HG03196 (cell line): ENCODE data around the gene BASP1.
A peak's percentile ranks its signal among the peaks of the same experiment; 100 is the strongest.
"Not testable (repeated sequence)": the region's sequence is repeated elsewhere in the genome, so short reads cannot be mapped to it uniquely, and the experiment has no call there.

ENCODE experiments used
- ATAC-seq: cut with Tn5 transposase; IDR thresholded peaks from one replicate; pipeline ENCODE4 v1.9.1; 2021; ENCODE audit not compliant: unreplicated experiment

Gene BASP1

DNA sequence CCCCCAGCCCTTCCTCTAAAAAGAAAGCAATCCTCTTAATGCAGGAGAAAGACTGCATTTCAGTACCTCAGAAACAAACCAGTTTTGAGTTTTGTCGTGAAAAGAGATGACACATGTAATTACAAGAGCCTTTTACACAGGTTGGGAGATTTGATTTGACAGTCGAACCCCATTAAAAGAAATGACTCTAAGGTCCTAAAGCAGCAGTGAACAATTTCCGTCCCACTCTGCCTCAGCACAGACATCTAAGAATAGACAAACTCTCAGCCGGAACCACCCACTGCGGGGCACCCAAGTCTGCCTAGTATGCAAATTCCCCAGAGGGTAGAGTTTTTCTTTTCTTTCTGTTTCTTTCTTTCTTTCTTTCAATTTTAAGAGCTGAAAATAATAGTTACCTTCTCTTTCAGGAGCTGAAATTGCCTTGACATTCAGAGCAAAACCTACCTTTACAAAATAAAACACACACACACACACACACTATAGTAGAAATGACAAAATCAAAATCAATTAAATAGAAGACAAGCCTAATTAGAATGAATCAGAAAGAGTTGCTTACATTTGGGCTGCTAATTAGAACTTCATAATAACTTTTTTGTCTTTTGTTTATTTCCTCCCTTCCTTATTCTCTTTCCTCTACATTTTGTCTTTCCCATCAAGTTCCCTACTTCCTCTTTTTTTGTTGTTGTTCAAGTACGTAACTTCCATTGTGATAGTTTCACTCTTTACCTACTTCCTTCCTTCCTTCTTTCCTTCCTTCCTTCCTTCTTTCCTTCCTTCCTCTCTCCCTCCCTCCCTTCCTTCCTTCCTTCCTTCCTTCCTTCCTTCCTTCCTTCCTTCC lies 65.1 kb downstream of the BASP1 start:
- peak; percentile 95 for ATAC-seq

DNA sequence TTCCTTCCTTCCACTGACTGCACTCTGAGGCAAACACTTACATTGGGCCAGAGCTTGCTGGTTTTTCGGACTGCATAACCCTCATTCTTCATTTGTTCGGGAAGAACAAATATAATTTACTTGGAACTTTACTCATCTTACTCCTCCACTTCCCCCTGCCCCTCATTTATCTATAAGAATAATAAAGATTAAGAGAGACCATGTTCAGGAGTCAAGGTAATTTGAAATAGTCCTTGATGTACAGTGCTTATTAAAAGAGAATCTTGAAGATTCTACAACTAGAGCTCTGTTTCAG lies 65.6 kb downstream of the BASP1 start:
- ATAC-seq, result no peak

DNA sequence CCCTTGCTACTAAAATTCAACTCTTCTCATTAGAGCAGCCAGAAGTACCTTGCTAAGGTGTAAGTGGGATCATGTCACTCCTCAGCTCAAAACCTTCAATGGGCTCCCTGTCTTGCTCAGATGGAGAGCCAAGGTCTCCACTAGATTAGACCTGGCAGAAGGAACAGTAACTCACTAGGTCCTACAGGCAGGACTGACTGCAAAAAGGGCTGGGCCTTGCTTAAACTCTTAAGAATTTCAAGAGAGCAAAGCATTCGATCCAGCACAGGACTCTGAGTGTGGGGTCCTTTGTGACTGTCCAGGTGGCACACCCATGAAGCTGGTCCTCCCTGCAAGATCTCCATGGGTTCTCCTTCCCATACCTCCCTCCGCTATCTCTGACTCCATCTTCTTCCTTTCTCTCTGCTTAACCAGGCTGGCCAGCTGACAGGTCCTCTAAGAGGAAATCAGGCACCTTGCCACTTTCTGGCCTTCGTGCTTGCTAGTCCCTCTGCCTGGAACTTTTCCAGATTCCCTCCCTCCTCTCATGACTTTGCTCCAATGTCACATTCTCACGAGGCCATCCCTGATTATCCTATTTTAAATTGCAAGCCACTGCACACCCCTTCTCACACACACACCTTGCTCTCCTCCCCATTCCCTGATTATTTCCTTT lies 70.2 kb downstream of the BASP1 start:
- ATAC-seq, result no peak

DNA sequence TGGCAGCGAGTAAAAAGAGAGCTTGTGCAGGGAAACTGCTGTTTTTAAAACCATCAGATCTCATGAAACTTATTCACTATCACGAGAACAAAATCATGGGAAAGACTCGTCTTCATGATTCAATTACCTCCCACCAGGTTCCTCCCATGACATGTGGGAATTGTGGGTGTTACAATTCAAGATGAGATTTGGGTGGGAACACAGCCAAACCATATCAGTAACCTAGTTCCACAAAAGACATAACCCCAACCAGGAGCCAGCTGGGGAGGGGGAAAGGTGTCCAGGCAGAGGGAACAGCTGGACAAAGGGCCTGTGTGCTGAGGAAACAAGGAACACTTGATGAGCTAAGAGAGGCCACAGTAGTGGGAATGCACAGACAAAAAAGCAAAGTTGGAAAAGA lies 71.1 kb downstream of the BASP1 start:
- ATAC-seq, result no peak

DNA sequence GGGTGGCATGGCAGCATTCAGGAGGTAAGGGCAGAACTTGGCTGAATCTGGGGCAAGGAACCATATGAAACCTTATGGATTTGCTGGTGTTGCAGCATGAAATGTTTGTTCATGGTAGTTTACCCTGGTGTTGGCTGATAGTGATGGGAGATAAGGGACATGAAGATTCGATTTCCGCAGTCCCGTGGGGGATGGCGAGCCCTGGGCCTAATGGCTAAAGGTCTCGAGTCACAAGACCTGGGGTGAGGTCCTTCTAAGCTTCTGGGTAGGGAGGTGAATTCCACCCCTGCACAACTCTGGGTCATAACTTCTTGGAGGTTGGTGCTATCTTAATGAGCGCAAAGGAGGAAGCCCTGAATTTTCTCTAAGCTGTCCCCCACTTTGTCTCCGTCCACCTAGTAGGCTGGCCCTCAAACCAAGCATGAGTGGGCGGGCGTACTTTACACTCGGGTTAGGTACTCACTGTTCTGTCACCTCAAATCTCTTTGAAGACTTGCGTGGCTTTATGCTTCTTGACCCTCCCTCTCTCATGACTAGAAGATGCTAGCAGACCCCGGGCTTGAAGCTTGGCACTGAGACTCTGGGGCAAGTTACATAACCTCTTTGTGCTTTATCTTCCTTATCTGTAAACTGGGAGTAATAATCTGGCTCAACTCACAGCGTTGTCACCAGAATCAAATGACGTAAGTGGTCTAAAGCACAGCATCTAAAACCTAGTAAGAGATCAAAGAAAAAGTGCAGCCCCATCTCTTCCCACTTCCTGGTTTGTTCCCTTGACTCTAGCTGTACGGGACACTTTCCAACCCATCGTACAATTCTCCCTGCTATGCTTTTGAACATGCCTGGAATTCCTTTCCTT lies 72.5 kb downstream of the BASP1 start:
- ATAC-seq, result no peak

DNA sequence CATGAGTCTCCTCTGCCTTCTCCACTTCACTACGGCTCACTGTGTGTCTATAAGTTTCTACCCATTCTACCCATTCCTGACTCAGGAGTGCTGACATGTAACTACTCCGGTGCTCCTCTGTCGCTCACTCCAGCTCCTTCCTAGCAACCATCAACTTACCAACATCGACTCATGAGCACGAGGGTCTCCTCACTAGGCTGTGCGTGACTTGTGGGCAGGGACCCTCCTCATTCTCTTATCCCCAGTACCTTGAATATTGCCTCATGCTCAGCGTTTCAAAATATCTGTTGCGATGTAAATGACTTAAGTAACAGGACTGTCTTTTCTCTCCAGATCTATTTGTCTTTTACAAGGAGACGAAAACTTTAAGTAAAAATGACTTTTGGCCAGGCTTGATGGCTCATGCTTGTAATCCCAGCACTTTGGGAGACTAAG lies 73.1 kb downstream of the BASP1 start:
- no peak for ATAC-seq

DNA sequence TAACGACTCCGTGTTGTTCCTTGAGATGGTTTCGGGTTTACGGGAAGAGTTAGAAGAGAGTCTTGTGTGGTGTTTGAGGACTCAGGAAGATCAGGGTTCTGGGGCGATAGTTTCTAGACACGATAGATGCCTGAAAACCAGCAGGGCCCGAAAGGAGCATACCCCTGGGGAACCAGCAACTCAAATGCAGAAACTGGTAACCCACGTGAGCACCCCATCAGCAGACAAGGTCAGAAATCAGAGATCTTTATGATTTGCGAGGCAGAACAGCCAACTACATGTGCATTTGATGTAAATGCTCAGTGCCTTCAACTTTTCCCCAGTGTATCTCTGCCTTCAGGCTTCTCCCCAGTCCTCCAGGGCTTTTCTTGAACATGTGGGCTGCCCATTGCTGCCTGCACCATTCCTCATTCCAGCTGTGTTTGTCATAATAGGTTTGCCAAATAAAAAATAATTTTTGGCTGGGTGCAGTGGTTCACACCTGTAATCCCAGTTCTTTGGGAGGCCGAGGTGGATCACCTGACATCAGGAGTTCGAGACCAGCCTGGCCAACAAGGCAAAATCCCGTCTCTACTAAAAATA lies 75.1 kb downstream of the BASP1 start:
- ATAC-seq, result no peak

DNA sequence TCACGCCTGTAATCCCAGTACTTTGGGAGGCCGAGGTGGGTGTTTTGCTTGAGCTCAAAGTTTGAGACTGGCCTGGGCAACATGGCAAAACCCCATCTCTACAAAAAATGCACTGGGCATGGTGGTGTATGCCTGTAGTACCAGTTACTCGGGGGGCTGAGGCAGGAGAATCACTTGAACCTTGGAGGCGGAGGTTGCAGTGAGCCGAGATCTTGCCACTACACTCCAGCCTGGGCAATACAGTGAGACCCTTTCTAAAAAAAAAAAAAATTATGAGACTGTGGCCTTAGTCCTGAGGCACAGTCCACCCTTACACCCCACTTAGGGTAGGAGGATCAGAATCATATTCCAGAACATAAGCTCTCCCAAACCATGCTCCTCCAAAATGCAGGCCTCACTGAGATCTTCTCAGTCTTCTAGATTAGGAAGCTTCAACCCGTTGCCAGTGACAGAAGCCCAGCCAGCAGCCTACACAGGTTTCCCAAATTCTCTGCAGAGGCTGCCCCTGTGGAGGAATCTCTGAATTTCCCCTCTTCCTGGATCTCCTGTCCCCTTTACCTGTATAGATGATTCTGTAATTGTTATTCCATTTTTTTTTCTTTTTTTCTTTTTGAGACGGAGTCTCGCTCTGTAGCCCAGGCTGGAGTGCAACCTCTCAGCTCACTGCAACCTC lies 77.3 kb downstream of the BASP1 start:
- no peak for ATAC-seq

DNA sequence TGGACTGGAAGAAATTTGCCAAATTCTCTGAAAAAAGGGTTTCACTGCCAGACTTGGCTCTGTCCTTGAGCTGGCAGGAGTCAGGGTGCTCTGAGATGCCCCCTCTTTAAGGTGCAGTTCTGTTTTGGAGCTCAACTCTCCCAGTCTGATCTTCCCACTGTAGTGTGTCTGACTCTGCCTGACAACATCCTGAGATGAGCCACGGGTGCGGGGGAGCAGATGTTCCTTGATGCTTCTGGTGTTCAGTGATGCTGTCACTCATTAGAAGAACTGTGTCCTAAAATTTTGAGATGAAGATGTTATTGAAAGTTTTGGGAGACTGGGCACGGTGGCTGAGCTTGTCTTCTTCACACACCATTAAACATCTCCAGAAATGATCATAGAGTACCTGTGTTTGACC lies 78.2 kb downstream of the BASP1 start:
- no peak for ATAC-seq

DNA sequence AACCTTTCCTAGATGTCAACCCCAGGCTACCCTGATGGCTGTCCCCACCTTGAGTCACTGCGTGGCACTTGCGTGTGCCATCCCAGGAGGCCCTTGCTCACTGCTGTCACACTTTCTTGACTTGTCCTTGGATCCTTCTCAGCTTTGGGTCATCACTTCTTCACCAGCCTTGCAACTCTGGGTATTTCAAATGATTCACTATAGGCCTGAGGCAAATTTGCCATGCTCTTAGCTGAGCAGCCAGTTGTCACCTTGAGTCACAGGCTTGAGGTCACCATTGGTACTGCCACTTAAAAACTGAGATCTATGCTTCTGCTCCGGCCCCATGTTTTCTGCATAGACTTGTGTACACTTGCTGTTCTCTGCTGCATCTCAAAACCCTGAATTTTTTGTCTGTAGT lies 84.7 kb downstream of the BASP1 start:
- no peak for ATAC-seq

DNA sequence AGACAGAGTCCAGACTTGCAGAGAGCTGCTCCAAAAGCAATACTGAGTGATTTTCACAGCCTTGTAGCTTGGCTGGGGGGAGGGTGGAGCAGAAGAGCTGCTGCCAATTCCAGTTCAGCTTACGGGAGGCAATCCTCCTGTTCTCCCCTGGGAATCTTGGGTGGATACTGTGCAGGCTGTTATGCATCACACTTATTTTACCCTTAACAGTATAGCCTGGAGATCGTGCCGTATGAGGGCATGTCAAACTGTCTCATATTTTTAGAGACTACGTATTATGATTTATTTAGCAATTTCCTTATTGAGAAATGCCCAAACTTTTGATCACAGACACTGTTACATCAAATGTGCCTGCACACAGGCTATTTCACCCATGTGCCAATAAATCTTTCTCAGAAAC lies 85.2 kb downstream of the BASP1 start:
- no peak for ATAC-seq

DNA sequence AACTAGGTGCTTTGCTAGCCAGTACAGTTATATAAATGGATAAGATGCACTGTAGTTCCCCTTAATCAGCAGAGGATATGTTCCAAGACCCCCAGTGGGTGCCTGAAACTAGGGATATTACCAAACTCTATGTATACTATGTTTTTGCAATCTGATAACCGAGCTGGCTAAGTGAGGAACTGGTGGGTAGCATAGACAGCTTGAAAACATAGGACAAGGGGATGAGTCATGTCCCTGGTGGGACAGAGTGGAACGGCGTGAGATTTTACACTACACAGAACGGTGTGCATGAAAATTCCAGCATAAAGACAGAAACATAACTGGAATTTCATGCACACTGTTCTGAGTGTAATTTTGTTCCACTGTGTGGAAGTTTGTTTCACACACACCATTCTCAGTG lies 86.9 kb downstream of the BASP1 start:
- ATAC-seq, result no peak

DNA sequence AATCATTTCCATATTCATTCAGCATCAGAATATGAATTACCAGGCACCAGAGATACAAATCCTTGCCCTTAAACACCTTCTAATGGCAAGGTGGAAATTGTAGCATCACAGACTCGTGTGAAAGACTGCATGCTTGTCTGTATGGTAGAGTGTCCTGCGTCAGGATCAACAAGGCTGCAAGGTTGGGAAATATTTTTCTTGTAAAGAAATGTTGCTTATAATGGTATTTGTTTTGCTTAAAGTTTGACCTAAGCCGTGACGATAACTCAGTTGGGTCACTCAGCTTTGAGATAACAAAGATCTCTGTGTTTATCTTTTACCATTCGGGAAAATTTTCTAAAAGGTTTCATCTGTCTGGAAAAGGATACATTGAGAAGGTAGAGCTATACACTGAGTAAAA lies 87.6 kb downstream of the BASP1 start:
- ATAC-seq, result no peak

DNA sequence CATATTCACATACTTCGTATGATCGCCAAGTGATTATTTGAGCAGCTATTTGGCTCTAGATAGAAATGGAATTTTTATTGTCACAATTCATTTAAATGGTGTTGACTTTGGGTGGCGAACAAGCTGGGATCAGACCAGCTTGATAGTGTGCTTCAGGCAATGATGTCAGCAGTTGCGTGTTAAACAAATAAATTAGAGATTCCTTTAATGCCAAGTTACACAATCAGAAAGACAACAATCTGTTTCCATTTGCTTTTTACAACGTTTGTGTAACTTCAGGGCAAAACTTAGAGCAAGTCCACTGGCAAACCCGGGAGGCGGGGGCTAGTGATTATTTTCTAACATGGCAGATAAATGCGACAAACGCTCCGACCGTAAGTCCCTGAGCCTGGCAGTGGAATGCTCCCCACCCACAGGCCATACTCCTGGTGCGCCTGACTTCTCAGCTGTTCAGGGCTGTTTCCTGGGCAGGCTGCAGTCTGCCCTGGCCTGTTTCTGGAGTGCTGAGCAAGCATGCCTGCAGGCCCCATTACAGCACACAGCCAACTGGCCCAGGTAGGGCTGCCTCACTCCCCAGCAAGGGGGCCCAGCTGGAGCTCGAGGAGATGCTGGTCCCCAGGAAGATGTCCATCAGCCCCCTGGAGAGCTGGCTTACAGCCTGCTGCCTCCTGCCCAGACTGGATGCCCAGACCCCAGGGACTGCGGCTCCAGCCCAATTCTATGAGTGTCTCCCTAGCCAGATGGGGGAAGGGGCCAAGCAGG lies 88.7 kb downstream of the BASP1 start:
- ATAC-seq, result no peak

DNA sequence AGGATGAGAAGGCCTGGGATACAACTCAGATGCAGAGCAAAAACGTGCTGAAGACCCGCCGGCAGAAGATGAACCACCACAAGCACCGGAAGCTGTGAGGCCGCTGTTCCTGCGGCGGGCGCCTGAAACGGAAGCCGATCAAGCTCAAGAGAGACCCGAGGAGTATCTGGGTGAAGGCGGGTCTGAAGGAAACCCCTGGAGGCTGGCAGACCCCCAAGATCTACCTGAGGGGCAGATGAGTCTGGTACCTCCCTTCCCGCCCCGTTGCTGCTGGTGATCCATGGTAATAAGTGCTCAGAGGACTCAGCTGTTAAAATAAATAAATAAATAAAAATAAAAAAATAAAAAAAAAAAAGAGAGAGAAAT lies 89.3 kb downstream of the BASP1 start:
- ATAC-seq, result no peak

DNA sequence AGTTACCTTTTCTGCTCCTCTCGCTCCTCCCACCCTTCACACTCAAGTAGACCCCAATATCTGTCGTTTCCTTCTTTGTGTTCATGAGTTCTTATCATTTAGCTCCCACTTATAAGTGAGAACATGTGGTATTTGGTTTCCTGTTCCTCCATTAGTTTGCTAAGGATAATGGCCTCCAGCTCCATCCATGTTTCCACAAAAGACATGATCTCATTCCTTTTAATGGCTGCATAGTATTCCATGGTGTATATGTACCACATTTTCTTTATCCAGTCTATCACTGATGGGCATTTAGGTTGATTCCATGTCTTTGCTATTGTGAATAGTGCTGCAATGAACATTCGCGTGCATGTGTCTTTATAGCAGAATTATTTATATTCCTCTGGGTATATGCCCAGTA lies 90.0 kb downstream of the BASP1 start:
- not testable (repeated sequence) for ATAC-seq

DNA sequence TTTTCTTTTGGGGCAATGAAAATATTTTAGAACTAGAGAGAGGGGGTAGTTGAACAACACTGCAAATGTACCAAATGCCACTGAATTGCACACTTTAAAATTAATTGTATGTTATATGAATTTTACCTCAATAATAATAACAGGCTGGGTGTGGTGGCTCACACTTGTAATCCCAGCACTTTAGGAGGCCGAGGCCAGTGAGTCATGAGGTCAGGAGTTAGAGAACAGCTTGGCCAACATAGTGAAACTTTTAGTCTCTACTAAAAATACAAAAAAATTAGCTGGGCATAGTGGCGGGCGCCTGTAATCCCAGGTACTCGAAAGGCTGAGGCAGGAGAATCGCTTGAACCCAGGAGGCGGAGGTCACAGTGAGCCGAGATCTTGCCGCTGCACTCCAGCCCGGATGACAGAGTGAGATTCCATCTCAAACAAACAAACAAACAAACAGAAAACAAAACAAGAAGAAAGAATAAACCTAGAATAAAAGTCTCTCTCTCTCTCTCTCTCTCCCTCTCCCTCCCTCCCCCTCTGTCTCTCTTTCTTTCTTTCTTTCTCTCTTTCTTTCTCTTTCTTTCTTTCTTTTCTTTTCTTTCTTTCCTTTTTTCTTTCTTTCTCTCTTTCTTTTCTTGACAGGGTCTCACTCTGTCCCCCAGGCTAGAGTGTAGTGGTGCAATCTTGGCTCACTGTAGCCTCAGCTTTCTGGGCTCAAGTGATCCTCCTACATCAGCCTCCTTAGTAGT lies 91.1 kb downstream of the BASP1 start:
- ATAC-seq, result no peak

DNA sequence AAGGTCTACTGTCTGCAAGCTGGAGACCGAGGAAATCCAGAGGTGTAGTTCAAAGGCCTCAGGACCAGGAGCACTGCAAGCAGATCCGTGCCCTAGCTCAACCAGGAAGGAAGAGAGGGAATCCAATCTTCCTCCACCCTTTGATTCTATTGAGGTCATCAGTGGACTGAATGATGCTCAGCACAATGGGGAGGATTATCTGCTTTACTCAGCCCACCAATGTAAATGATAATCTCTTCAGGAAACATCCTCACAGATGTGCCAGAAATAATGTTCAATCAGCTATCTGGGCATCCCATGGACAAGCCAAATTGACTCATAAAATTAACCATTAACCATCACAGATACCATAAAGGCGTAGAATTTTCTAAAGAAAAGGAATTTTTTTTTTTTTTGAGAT lies 92.0 kb downstream of the BASP1 start:
- ATAC-seq, result no peak

DNA sequence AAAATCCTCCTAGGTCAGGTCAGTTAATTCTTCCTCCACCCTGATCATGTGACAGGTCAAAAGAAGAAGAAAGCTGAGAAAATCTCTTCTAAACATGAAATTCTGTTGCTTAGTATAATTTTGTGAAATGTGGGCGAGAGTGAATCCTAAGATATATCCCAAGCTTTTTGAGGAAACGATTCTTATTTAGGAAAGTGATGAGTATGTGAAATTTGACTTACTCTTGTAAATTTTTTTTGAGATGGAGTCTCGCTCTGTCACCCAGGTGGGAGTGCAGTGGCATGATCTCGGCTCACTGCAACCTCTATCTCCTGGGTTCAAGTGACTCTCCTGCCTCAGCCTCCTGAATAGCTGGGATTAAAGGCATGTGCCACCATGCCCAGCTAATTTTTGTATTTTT lies 93.1 kb downstream of the BASP1 start:
- ATAC-seq, result not testable (repeated sequence)

DNA sequence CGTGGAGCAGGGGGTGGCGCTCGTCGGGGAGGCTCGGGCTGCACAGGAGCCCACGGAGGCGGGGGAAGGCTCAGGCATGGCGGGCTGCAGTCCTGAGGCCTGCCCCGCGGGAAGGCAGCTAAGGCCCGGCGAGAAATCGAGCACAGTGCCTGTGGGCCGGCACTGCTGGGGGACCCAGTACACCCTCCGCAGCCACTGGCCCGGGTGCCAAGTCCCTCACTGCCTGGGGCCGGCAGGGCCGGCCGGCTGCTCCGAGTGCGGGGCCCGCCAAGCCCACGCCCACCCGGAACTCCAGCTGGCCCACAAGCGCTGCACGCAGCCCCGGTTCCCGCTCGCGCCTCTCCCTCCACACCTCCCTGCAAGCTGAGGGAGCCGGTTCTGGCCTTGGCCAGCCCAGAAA lies 94.4 kb downstream of the BASP1 start:
- not testable (repeated sequence) for ATAC-seq
